ENCODE measurements around the gene C1QTNF8. TPM values are rescaled to one million over a fixed set of nuclear protein-coding genes. Genes with fewer than 3 reads are reported as not detected.

Gene C1QTNF8
- total RNA-seq, 2 donors from 2014 or later: not detected

DNA sequence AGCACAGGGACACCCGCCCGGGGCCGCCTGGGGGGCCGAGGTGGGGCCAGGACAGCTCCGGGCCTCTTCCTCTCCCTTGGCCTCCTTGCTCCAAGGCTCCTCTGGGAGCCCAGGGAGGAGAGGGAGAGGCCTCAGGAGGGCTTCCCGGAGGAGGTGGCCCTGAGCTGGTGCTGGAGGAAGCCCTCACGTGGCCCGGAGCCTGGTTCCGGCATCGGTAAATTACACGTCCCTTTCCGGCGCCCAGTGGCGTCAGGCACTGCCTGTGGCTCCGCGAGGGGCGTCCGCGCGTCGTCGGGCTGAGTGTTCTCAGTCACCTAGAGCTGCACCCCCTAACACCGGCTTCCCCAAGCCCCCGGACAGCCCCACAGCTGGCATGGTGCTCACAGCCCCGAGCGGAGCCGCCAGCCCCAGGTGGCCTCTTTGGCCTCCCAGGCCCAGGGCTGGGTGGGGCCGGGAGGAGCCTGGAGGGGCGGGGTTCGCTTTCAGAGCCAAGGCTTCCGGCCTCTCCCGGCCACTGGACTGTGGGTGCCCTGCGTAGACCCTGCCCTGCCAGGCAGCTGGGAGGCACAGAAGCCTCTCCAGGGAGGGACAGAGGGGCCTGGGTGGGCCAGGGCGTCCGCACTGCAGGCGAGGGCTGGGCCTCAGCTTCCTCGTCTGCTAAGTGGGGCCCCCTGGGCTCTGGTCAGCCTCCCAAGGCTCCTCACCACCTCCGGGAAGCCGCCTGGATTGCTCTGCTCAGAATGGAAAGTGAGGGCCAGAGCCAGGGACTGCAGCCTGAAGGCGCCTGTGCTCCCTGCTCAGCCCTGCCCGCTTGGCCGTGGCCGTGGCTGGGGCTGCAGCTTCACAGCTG lies 51.4 kb downstream of the C1QTNF8 start:
- ATAC-seq (peak in 1 of 2 donors; percentile 2), DNase-seq (ENCODE audit: low spot score) (no peak)
- Mint-ChIP-seq H3K27me3 (no peaks in the 10 kb centered on the region), H3K27ac (no peak overlapping the region), H3K4me1 (ENCODE audit: low read depth in 2 of 2) (no peaks in the 10 kb centered on the region), H3K36me3 (no peaks in the 10 kb centered on the region), H3K9me3 (no peaks in the 10 kb centered on the region), H3K4me3 (no peak overlapping the region)

GRCh38 chr16:1043881-1044451 lies 52.1 kb downstream of the C1QTNF8 start:
- Mint-ChIP-seq H3K27ac (no peak overlapping the region), H3K9me3 (no peaks in the 10 kb centered on the region), H3K36me3 (no peaks in the 10 kb centered on the region), H3K4me1 (ENCODE audit: low read depth in 2 of 2) (no peaks in the 10 kb centered on the region), H3K27me3 (no peaks in the 10 kb centered on the region), H3K4me3 (no peak overlapping the region)
- DNase-seq (ENCODE audit: low spot score) (no peak), ATAC-seq (no peak)

DNA sequence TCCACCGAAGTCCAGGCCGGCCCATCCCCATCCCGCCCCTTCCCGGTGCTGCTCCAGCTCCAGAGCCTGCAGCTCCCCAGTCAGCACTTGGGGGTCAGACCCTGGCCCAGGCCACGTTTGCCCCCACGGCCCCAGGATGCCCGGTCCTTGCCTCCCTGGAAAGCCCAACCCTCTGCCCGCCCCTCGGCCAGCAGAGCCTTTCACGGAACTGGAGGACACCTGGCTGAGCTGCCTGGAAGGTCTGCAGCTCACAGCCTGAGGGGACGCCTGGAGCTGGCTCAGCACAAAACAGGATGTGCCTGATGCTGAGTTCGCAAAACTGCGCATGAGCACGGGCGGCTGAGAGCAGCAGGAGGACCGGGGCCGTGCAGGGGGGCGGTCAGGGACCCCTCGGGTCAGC lies 53.2 kb downstream of the C1QTNF8 start:
- Mint-ChIP-seq H3K27ac (no peak overlapping the region), H3K27me3 (no peaks in the 10 kb centered on the region), H3K36me3 (no peaks in the 10 kb centered on the region), H3K4me1 (ENCODE audit: low read depth in 2 of 2) (no peaks in the 10 kb centered on the region), H3K4me3 (no peak overlapping the region), H3K9me3 (no peaks in the 10 kb centered on the region)
- no peak for DNase-seq (ENCODE audit: low spot score)
- no peak for ATAC-seq

- Mint-ChIP-seq H3K27me3 (no peaks in the 10 kb centered on the region), H3K4me3 (no peak overlapping the region), H3K4me1 (ENCODE audit: low read depth in 2 of 2) (no peaks in the 10 kb centered on the region), H3K9me3 (no peaks in the 10 kb centered on the region), H3K27ac (no peak overlapping the region), H3K36me3 (no peaks in the 10 kb centered on the region)
- no peak for ATAC-seq
- no peak for DNase-seq (ENCODE audit: low spot score)
Observed at GRCh38 chr16:1042049-1042744, 53.8 kb downstream of the C1QTNF8 start.

DNA sequence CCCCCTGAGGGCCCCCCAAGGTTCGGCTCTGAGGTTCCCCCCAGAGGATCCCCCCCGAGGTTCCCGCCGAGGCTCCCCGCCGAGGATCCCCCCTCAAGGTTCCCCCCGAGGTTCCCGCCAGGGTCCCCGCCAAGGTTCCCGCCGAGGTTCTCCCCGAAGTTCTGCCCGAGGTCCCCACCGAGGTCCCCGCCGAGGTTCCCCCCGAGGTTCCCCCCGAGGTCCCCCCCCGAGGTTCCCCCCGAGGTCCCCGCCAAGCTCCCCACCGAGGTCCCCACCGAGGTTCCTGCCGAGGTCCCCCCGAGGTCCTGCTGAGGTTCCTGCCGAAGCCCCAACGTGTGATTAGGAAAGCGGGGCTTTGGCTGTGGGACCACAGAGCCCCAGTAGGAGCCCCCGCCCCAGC lies 55.7 kb downstream of the C1QTNF8 start:
- no peak overlapping the region for H3K4me3 Mint-ChIP-seq
- no peak overlapping the region for H3K27ac Mint-ChIP-seq
- DNase-seq (ENCODE audit: low spot score): no peak

DNA sequence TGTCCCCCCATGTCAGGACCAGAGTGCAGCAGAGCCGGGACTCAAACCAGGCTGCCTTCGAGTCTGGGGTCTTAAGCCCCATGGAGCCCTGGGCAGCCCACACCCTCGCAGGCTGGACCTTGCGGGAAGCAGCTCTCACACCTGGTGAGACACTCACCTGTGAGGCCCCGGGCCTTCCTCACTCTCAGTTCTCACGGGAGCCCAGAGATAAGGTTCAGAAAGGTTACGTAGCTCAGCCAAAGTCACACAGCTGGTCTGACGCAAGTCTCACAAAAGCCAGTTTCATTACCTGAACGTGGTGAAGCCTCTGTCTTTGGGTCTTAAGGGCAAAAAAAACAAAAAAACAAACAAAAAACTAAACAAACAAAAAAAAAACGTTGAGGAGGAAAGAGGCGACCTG lies 56.3 kb downstream of the C1QTNF8 start:
- no peak for ATAC-seq
- Mint-ChIP-seq H3K27me3 (no peaks in the 10 kb centered on the region), H3K4me1 (ENCODE audit: low read depth in 2 of 2) (no peaks in the 10 kb centered on the region), H3K9me3 (no peaks in the 10 kb centered on the region), H3K4me3 (no peak overlapping the region), H3K36me3 (no peaks in the 10 kb centered on the region), H3K27ac (no peak overlapping the region)
- DNase-seq (ENCODE audit: low spot score): no peak

More for the DNA sequence above, 55.7 kb downstream of the C1QTNF8 start:
- ATAC-seq: no peak
- H3K36me3 Mint-ChIP-seq: no peaks in the 10 kb centered on the region
- no peaks in the 10 kb centered on the region for H3K9me3 Mint-ChIP-seq
- no peaks in the 10 kb centered on the region for H3K27me3 Mint-ChIP-seq
- H3K4me1 Mint-ChIP-seq (ENCODE audit: low read depth in 2 of 2): no peaks in the 10 kb centered on the region

GRCh38 chr16:1038932-1039331 lies 57.1 kb downstream of the C1QTNF8 start:
- no peak for DNase-seq (ENCODE audit: low spot score)
- no peak overlapping the region for H3K4me3 Mint-ChIP-seq
- H3K27ac Mint-ChIP-seq: no peak overlapping the region
- no peaks in the 10 kb centered on the region for H3K4me1 Mint-ChIP-seq (ENCODE audit: low read depth in 2 of 2)
- H3K27me3 Mint-ChIP-seq: no peaks in the 10 kb centered on the region
- no peaks in the 10 kb centered on the region for H3K36me3 Mint-ChIP-seq
- H3K9me3 Mint-ChIP-seq: no peaks in the 10 kb centered on the region
- ATAC-seq: no peak

Other genes starting within 250 kb of the C1QTNF8 start
- 10 to 100 TPM; 17.1 to 21.0 TPM for gene LMF1, start 125.3 kb downstream of the C1QTNF8 start, total RNA-seq
- gene SOX8, start 114.5 kb downstream of the C1QTNF8 start, total RNA-seq: under 1 TPM in 1 of 2 donors, not detected in 1; 0.20 TPM
- not detected for gene SSTR5, start 23.5 kb downstream of the C1QTNF8 start, total RNA-seq
- gene CACNA1H, start 56.9 kb upstream of the C1QTNF8 start, total RNA-seq: under 1 TPM; 0.21 to 0.31 TPM
- gene TPSG1, start 129.0 kb upstream of the C1QTNF8 start, total RNA-seq: 1 to 10 TPM in 1 of 2 donors, not detected in 1; 1.3 TPM
- gene TPSB2, start 133.9 kb upstream of the C1QTNF8 start, total RNA-seq: 1 to 10 TPM in 1 of 2 donors, not detected in 1; 1.0 TPM
- gene TPSAB1, start 144.5 kb upstream of the C1QTNF8 start, total RNA-seq: 1 to 10 TPM in 1 of 2 donors, not detected in 1; 6.6 TPM
- gene TPSD1, start 159.8 kb upstream of the C1QTNF8 start, total RNA-seq: not detected
- 100 to 1,000 TPM; 202 to 246 TPM for gene UBE2I, start 213.4 kb upstream of the C1QTNF8 start, total RNA-seq
- under 1 TPM; 0.17 to 0.31 TPM for gene BAIAP3, start 237.4 kb upstream of the C1QTNF8 start, total RNA-seq

Data from natural killer cell treated with Interleukin-12 subunit alpha and Interleukin-12 subunit beta and Interleukin-15 and Interleukin-18, amount 100 ng/mL, for 72 hours (primary cell).